ENCODE measurements around the gene OAS3. TPM values are rescaled to one million over a fixed set of nuclear protein-coding genes. Genes with fewer than 3 reads are reported as not detected.

Gene OAS3
- total and polyA plus RNA-seq, 10 of the 15 experiments (the other 5 are each of a cell fraction or from before 2014, with no cell fraction given) = 5.1 to 107 (median 18.0) TPM

- BruUV-seq (replicated peaks) = no TSS peak
- H3K9ac ChIP-seq (ENCODE audit: control insufficient read depth, insufficient read depth, low read length) = no peak overlapping the region
- CTCF ChIA-PET = interaction anchor here (1.4 to 2.0 kb wide), 4 partner anchors 9 to 36 kb away, joined by 3 to 16 read pairs (median 6); no protein-coding TSS in a partner anchor
- H4K20me1 ChIP-seq (ENCODE audit: control insufficient read depth, insufficient read depth) = no peaks in the 10 kb centered on the region
- H3K4me2 ChIP-seq (ENCODE audit: control insufficient read depth, insufficient read depth) = no peak overlapping the region
- in situ Hi-C loops (cut with MboI) = no loop called here
- no peak for TF ChIP-seq SREBF1 (IDR thresholded peaks at IDR 0.05; ENCODE audit: low read length)
- TF ChIP-seq REST (IDR thresholded peaks at IDR 0.05; ENCODE audit: low read depth, low read length) = no peak
- TF ChIP-seq, protein P1, sequence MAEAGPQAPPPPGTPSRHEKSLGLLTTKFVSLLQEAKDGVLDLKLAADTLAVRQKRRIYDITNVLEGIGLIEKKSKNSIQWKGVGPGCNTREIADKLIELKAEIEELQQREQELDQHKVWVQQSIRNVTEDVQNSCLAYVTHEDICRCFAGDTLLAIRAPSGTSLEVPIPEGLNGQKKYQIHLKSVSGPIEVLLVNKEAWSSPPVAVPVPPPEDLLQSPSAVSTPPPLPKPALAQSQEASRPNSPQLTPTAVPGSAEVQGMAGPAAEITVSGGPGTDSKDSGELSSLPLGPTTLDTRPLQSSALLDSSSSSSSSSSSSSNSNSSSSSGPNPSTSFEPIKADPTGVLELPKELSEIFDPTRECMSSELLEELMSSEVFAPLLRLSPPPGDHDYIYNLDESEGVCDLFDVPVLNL (IDR thresholded peaks at IDR 0.05; ENCODE audit: low read depth, low read length) = no peak
- no peak for TF ChIP-seq TCF3 (IDR thresholded peaks at IDR 0.05; ENCODE audit: borderline replicate concordance, insufficient read depth, low read depth, low read length)
- no peak for TF ChIP-seq CBFB (IDR thresholded peaks at IDR 0.05; ENCODE audit: low read depth)
- TF ChIP-seq ATF3 (IDR thresholded peaks at IDR 0.05; ENCODE audit: borderline replicate concordance, extremely low read depth, low read depth, low read length) = no peak
- no peak for TF ChIP-seq ZNF274 (IDR thresholded peaks at IDR 0.05; ENCODE audit: insufficient read depth, insufficient read length)
- TF ChIP-seq RFX5 (IDR thresholded peaks at IDR 0.05; ENCODE audit: low read depth, low read length) = no peak
- no peak for TF ChIP-seq USF2 (IDR thresholded peaks at IDR 0.05; ENCODE audit: borderline replicate concordance, low read depth, low read length)
- TF ChIP-seq, protein P2, sequence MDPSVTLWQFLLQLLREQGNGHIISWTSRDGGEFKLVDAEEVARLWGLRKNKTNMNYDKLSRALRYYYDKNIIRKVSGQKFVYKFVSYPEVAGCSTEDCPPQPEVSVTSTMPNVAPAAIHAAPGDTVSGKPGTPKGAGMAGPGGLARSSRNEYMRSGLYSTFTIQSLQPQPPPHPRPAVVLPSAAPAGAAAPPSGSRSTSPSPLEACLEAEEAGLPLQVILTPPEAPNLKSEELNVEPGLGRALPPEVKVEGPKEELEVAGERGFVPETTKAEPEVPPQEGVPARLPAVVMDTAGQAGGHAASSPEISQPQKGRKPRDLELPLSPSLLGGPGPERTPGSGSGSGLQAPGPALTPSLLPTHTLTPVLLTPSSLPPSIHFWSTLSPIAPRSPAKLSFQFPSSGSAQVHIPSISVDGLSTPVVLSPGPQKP (IDR thresholded peaks at IDR 0.05; ENCODE audit: low read depth, low read length) = no peak
- no peak for TF ChIP-seq YY1 (IDR thresholded peaks at IDR 0.05; ENCODE audit: low read depth, low read length)
- H3K4me3 ChIP-seq = no peak overlapping the region
- RAD21 ChIA-PET (ENCODE audit: unreplicated experiment) = interaction anchor here (0.7 to 2.0 kb wide), 3 partner anchors 12 to 41 kb away, joined by 4 to 19 read pairs (median 14); partner anchors contain the start of genes OAS1 and OAS2
- H3K36me3 ChIP-seq (ENCODE audit: control insufficient read depth in 2 of 2, insufficient read depth in 2 of 2, low read length in 1 of 2) = no peaks in the 10 kb centered on the region; a peak in 2 of 4 replicates
- peaks cover 8% of the 10 kb centered on the region for H3K4me1 ChIP-seq (ENCODE audit: control insufficient read depth, insufficient read depth, low read length)
- FAIRE-seq (no peak), ATAC-seq (no peak), DNase-seq (ENCODE audit: low read depth, low spot score) (no peak)
- H3K9me3 ChIP-seq (replicated peaks; ENCODE audit: control insufficient read depth, insufficient read depth, low read length) = no peaks in the 10 kb centered on the region
- SMC1A ChIA-PET (ENCODE audit: uncharacterized antibody, unreplicated experiment) = interaction anchor here (0.8 to 3.4 kb wide), 5 partner anchors 11 to 56 kb away, joined by 3 to 27 read pairs (median 8); partner anchors contain the start of gene OAS1
- 75% methylated on average over 2 of the region's 2 CpGs for WGBS (ENCODE audit: insufficient coverage, insufficient replicate concordance, low lambda C conversion rate, missing lambda C conversion rate)
- POLR2A ChIA-PET = interaction anchor here (0.8 to 2.1 kb wide), 5 partner anchors 12 to 41 kb away, joined by 3 to 16 read pairs (median 4); partner anchors contain the start of gene OAS2
- H3K27ac ChIP-seq (ENCODE audit: control insufficient read depth, insufficient read depth) = no peak overlapping the region
- H3K27me3 ChIP-seq (replicated peaks in 1 of 2; ENCODE audit: control insufficient read depth in 2 of 2, insufficient read depth in 2 of 2, low read length in 1 of 2) = no peaks in the 10 kb centered on the region
- no peak overlapping the region for H2AFZ ChIP-seq (ENCODE audit: control insufficient read depth, low read depth, low read length)
- H3K79me2 ChIP-seq (ENCODE audit: control insufficient read depth, insufficient read depth, low read length) = peaks cover 24% of the 10 kb centered on the region
- intact Hi-C loops (cut with micrococcal nuclease; ENCODE audit: unreplicated experiment) = no loop called here
These were observed 1.3 kb upstream of the OAS3 start for GRCh38 chr12:112936927-112937326.
